ENCODE results near the gene SLC9A2.

DNA sequence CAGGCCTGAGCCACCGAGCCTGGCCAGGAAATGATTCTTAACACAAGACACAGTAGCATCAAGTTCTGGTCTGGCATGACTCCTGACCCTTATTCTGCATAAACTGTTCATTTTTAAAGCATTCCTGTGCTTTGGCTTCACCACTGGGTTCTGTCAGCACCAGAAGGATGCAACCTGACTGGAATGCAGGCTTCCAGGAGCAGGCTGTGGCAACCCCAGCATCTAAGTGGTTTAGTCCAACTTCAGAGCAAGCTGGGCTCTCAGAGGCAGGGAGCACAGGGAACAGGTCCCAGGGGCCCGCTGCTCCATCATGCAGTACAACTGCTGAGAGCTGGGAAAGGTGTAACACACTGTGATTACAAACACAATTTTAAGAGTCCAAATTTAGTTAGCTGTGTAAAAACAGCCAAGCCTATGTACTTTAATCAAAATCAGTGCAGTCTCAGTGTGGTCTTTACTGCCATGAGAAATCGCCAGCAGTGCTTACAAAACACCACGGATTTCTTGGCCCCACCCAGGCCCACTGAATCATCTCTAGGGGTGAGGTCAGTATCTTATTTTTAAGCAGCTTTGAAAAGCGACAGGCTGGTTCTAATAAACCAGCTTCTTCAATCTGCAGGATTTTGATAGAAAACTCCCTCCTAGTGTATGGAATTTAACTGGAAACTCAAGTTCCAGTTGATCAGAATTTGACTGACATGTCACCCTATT is 98.1 kb downstream of the SLC9A2 start:
- TF ChIP-seq, protein P1, sequence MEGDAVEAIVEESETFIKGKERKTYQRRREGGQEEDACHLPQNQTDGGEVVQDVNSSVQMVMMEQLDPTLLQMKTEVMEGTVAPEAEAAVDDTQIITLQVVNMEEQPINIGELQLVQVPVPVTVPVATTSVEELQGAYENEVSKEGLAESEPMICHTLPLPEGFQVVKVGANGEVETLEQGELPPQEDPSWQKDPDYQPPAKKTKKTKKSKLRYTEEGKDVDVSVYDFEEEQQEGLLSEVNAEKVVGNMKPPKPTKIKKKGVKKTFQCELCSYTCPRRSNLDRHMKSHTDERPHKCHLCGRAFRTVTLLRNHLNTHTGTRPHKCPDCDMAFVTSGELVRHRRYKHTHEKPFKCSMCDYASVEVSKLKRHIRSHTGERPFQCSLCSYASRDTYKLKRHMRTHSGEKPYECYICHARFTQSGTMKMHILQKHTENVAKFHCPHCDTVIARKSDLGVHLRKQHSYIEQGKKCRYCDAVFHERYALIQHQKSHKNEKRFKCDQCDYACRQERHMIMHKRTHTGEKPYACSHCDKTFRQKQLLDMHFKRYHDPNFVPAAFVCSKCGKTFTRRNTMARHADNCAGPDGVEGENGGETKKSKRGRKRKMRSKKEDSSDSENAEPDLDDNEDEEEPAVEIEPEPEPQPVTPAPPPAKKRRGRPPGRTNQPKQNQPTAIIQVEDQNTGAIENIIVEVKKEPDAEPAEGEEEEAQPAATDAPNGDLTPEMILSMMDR (IDR thresholded peaks at IDR 0.05): no peak
- no peak for TF ChIP-seq POLR2A (IDR thresholded peaks at IDR 0.05)
